HG03039 (cell line): ENCODE data around the gene TMEM117.

Experiments
- ATAC-seq: cut with Tn5 transposase; IDR thresholded peaks from one replicate; pipeline ENCODE4 v1.9.1; 2021; ENCODE audit warnings: mild to moderate bottlenecking, moderate library complexity; ENCODE audit not compliant: unreplicated experiment

Gene TMEM117

GRCh38 chr12:43882578-43883178 lies 46.8 kb downstream of the TMEM117 start:
- peak; percentile 84 for ATAC-seq

GRCh38 chr12:43883311-43883710 lies 47.4 kb downstream of the TMEM117 start:
- ATAC-seq = no peak

- no peak for ATAC-seq
Observed at GRCh38 chr12:43883748-43884147, 47.9 kb downstream of the TMEM117 start.

- no peak for ATAC-seq
Observed at GRCh38 chr12:43884683-43885410, 49.0 kb downstream of the TMEM117 start.

GRCh38 chr12:43887397-43887796 lies 51.5 kb downstream of the TMEM117 start:
- no peak for ATAC-seq

GRCh38 chr12:43891856-43892574 lies 56.1 kb downstream of the TMEM117 start:
- ATAC-seq = no peak

GRCh38 chr12:43893670-43894069 lies 57.8 kb downstream of the TMEM117 start:
- ATAC-seq = no peak

GRCh38 chr12:43895580-43896206 lies 59.8 kb downstream of the TMEM117 start:
- no peak for ATAC-seq

GRCh38 chr12:43896496-43896895 lies 60.6 kb downstream of the TMEM117 start:
- no peak for ATAC-seq

GRCh38 chr12:43898474-43898873 lies 62.6 kb downstream of the TMEM117 start:
- ATAC-seq = no peak

- ATAC-seq = no peak
Observed at GRCh38 chr12:43899574-43899973, 63.7 kb downstream of the TMEM117 start.

GRCh38 chr12:43903686-43904085 lies 67.8 kb downstream of the TMEM117 start:
- ATAC-seq = no peak

GRCh38 chr12:43912859-43913258 lies 77.0 kb downstream of the TMEM117 start:
- no peak for ATAC-seq

- ATAC-seq = no peak
Observed at GRCh38 chr12:43914391-43914790, 78.5 kb downstream of the TMEM117 start.

GRCh38 chr12:43914923-43915468 lies 79.1 kb downstream of the TMEM117 start:
- ATAC-seq = no peak

GRCh38 chr12:43917896-43918295 lies 82.0 kb downstream of the TMEM117 start:
- ATAC-seq = no peak

GRCh38 chr12:43921666-43922337 lies 85.9 kb downstream of the TMEM117 start:
- ATAC-seq = no peak

GRCh38 chr12:43930032-43930431 lies 94.2 kb downstream of the TMEM117 start:
- ATAC-seq = no peak

- no peak for ATAC-seq
Observed at GRCh38 chr12:43931187-43931586, 95.3 kb downstream of the TMEM117 start.

GRCh38 chr12:43935581-43935980 lies 99.7 kb downstream of the TMEM117 start:
- ATAC-seq = no peak

GRCh38 chr12:43937947-43938346 lies 102.1 kb downstream of the TMEM117 start:
- ATAC-seq = no peak
